K562 (cell line): ENCODE results near the gene LOXL3. TPM values are rescaled to one million over a fixed set of nuclear protein-coding genes. Genes with fewer than 3 reads are reported as not detected.

ENCODE experiments used
- ATAC-seq: fragments of 200-7000 bp; cut with Tn5 transposase; 3 replicates; pipeline ENCODE4 v1.9.1; 2020; ENCODE audit warnings: moderate library complexity
- BruUV-seq: library from RNA; stranded (reverse); fragments of 400-500 nt; replicated peaks from 2 replicates; lab custom pipeline; 2021; lab: Mats Ljungman, UMichigan
- CTCF ChIA-PET: fragments of 300-600 bp; formaldehyde crosslinking; extraction: SDS; loops from one replicate; lab custom pipeline; 2021; ENCODE audit warnings: low intra/inter-chr PET ratio; lab: Yijun Ruan, JAX
- POLR2A ChIA-PET: fragments of 300-600, 350-650 bp; sonication (Branson Sonifier 250); formaldehyde crosslinking; extraction: SDS; loops from one replicate; lab custom pipeline; 2021; ENCODE audit warnings: antibody characterized with exemption, inconsistent platforms; lab: Yijun Ruan, JAX
- DNase-seq, 4 experiments: peaks; one replicate each; pipeline versions ENCODE4 v3.0.0 to v3.0.0-alpha.2; 2011 to 2018; ENCODE audit warnings: low spot score in 3 of 4, mixed read lengths in 3 of 4; ENCODE audit errors: extremely low read depth in 1 of 4
- FAIRE-seq: peaks from 2 replicates; lab custom pipeline; 2011; peaks lifted over from hg19 to GRCh38; lab: Jason Lieb, UNC
- H2AFZ ChIP-seq: 2 replicates; pipeline ENCODE4 v1.6.0; 2011; ENCODE audit warnings: low read depth, low read length, control low read depth, inconsistent platforms
- H3K27ac ChIP-seq: fragments of 200-600 bp; 3 replicates; pipeline ENCODE4 v1.8.0; 2011; ENCODE audit warnings: low read depth, mild to moderate bottlenecking, control low read depth, inconsistent platforms, low read length, moderate library complexity, mixed read lengths; ENCODE audit errors: extremely low read depth
- H3K27me3 ChIP-seq, 2 experiments: fragments of 300-600 bp in 1 of 2; 2 replicates in 1 of 2; 3 replicates in 1 of 2; pipeline versions ENCODE4 v1.6.0 to v1.8.0; 2011; ENCODE audit warnings: inconsistent platforms in 2 of 2, low read length in 2 of 2, mild to moderate bottlenecking in 1 of 2, mixed read lengths in 1 of 2, moderate library complexity in 1 of 2; ENCODE audit not compliant: control insufficient read depth in 2 of 2, insufficient read depth in 2 of 2
- H3K36me3 ChIP-seq: fragments of 300-600 bp; 3 replicates; pipeline ENCODE4 v1.8.0; 2011; ENCODE audit warnings: mild to moderate bottlenecking, low read length, inconsistent platforms; ENCODE audit not compliant: control insufficient read depth, insufficient read depth
- H3K4me1 ChIP-seq, 2 experiments: fragments of 200-600 bp in 1 of 2; replicated peaks in 1 of 2; 2 replicates in 1 of 2; 3 replicates in 1 of 2; pipeline versions ENCODE4 v1.5.1 to v1.8.0; 2011; ENCODE audit warnings: inconsistent platforms in 2 of 2, low read length in 2 of 2, mild to moderate bottlenecking in 1 of 2, mixed read lengths in 1 of 2, moderate library complexity in 1 of 2; ENCODE audit not compliant: control insufficient read depth in 2 of 2, insufficient read depth in 2 of 2
- H3K4me2 ChIP-seq: 2 replicates; pipeline ENCODE4 v1.6.1; 2011; ENCODE audit warnings: low read length, control low read depth, inconsistent platforms, mixed read lengths; ENCODE audit not compliant: insufficient read depth
- H3K4me3 ChIP-seq: fragments of 200-600 bp; sonication (generic), shearing (Covaris generic); 2 replicates; pipeline ENCODE4 v1.5.1; 2016; ENCODE audit warnings: control low read depth, inconsistent platforms
- H3K79me2 ChIP-seq: fragments of 200-600 bp; 3 replicates; pipeline ENCODE4 v1.8.0; 2011; ENCODE audit warnings: low read length, inconsistent platforms; ENCODE audit not compliant: control insufficient read depth, insufficient read depth
- H3K9ac ChIP-seq, 2 experiments: 2 replicates each; pipeline versions ENCODE4 v1.6.0 to v1.6.1; 2011; ENCODE audit warnings: low read depth in 2 of 2, low read length in 2 of 2, control low read depth in 1 of 2, inconsistent platforms in 1 of 2, mild to moderate bottlenecking in 1 of 2, mixed read lengths in 1 of 2; ENCODE audit not compliant: insufficient read depth in 1 of 2
- H3K9me1 ChIP-seq: one replicate; pipeline ENCODE4 v1.6.0; 2011; ENCODE audit warnings: inconsistent platforms, mild to moderate bottlenecking, low read length, moderate library complexity; ENCODE audit not compliant: control insufficient read depth, insufficient read depth
- H3K9me3 ChIP-seq: replicated peaks from 2 replicates; pipeline ENCODE4 v1.5.1; 2011; ENCODE audit warnings: low read depth, low read length, inconsistent platforms; ENCODE audit not compliant: control insufficient read depth, insufficient read depth
- H4K20me1 ChIP-seq: replicated peaks from 2 replicates; pipeline ENCODE4 v1.6.1; 2011; ENCODE audit warnings: low read length, inconsistent platforms, mixed read lengths; ENCODE audit not compliant: control insufficient read depth, insufficient read depth
- ARID2 ChIP-seq: fragments of 450-650 bp; IDR thresholded peaks from 2 replicates; pipeline ENCODE4 v1.6.1; 2017; ENCODE audit warnings: antibody characterized with exemption, mild to moderate bottlenecking
- HDAC6 ChIP-seq: IDR thresholded peaks from 2 replicates; pipeline ENCODE4 v1.6.1; 2012; ENCODE audit warnings: low read depth, mild to moderate bottlenecking, control low read depth, inconsistent platforms, low read length, moderate library complexity
- ID3 ChIP-seq, 2 experiments: fragments of 250-450 bp in 1 of 2; fragments of 450-650 bp in 1 of 2; sonication (Bioruptor Pico) in 1 of 2; IDR thresholded peaks; 2 replicates each; pipeline versions ENCODE4 v1.6.1 to v1.8.0; 2016 to 2021; ENCODE audit warnings: mild to moderate bottlenecking in 2 of 2, moderate library complexity in 2 of 2, missing compliant biosample characterization in 1 of 2, missing genetic modification characterization in 1 of 2
- NCOA2 ChIP-seq, 2 experiments: fragments of 450-650 bp; IDR thresholded peaks; 2 replicates each; pipeline ENCODE4 v1.6.1; 2018; ENCODE audit warnings: mild to moderate bottlenecking in 2 of 2, moderate library complexity in 1 of 2; ENCODE audit not compliant: partially characterized antibody in 2 of 2
- NFIC ChIP-seq: fragments of 450-650 bp; IDR thresholded peaks from 2 replicates; pipeline ENCODE4 v1.6.1; 2017; ENCODE audit warnings: mild to moderate bottlenecking, inconsistent platforms
- NFIX ChIP-seq: fragments of 250-450 bp; sonication (Bioruptor Pico); IDR thresholded peaks from 2 replicates; pipeline ENCODE4 v1.4.0; 2020; ENCODE audit warnings: low read depth, mild to moderate bottlenecking, moderate library complexity
- POLR2H ChIP-seq: IDR thresholded peaks from 2 replicates; pipeline ENCODE4 v1.6.1; 2016; ENCODE audit warnings: missing genetic modification characterization, low read depth, mild to moderate bottlenecking, control low read depth, missing compliant biosample characterization, moderate library complexity
- RAD21 ChIP-seq, 2 experiments: fragments of 250-450 bp in 1 of 2; fragments of 450-650 bp in 1 of 2; sonication (Bioruptor Pico) in 1 of 2; formaldehyde crosslinking in 1 of 2; IDR thresholded peaks in 1 of 2; conservative IDR thresholded peaks in 1 of 2; 2 replicates each; pipeline versions ENCODE4 v1.4.0 to v1.8.0; 2020 to 2022; ENCODE audit warnings: mild to moderate bottlenecking in 2 of 2, moderate library complexity in 1 of 2
- SMAD1 ChIP-seq: fragments of 150-350 bp; IDR thresholded peaks from 2 replicates; pipeline ENCODE4 v1.6.1; 2014; ENCODE audit warnings: low read length, low read depth; ENCODE audit not compliant: partially characterized antibody
- ZNF311 ChIP-seq: fragments of 250-450 bp; sonication (Bioruptor Pico); IDR thresholded peaks from 2 replicates; pipeline ENCODE4 v1.4.0; 2020; ENCODE audit warnings: mild to moderate bottlenecking, moderate library complexity
- WGBS: fragments of 100-300 bp; shearing (Covaris generic); methylation state at CpG from one replicate; pipeline ENCODE4 v1.1.6; 2016; ENCODE audit warnings: low coverage, mixed read lengths; ENCODE audit not compliant: insufficient coverage; ENCODE audit errors: missing lambda C conversion rate; 5-methylcytosine and 5-hydroxymethylcytosine counted together
- in situ Hi-C: fragments of 300-500 bp; cut with MboI; formaldehyde crosslinking; loops from 4 replicates; pipeline ENCODE4 v1.15.0; 2018; ENCODE audit warnings: inconsistent platforms, mixed read lengths
- intact Hi-C: fragments of 100-400 bp; cut with micrococcal nuclease; formaldehyde crosslinking; loops from 2 replicates; pipeline ENCODE4 v1.14.2; 2022
- polyA plus RNA-seq, 8 experiments: library from polyadenylated mRNA; depleted of rRNA in 4 of 8; stranded (reverse) in 5 of 8; unstranded in 3 of 8; fragments of >200 nt; fragmentation: Nextera tagmentation in 2 of 8; fragmentation: Illumina TruSeq in 1 of 8; extraction: Ambion mirVana in 2 of 8; extraction: Trizol in 1 of 8; gene quantifications; 2 replicates each; pipeline versions ENCODE4 v1.2.1 to v1.2.3, GENCODE V29; 2011 to 2014; ENCODE audit warnings: inconsistent platforms in 1 of 8, missing spikeins in 1 of 8
- total RNA-seq, 7 experiments: library from RNA; depleted of rRNA in 6 of 7; stranded (reverse); fragments of >200 nt in 6 of 7; fragmentation: Illumina TruSeq in 2 of 7; extraction: Trizol in 2 of 7; gene quantifications; 2 replicates each; pipeline versions ENCODE4 v1.2.1 to v1.2.3, GENCODE V29; 2011 to 2021; ENCODE audit warnings: low replicate concordance in 1 of 7

The LOXL3 gene
- total and polyA plus RNA-seq, 9 of the 15 experiments (the other 6 are each of a cell fraction or from before 2014, with no cell fraction given) = 0.22 to 0.99 (median 0.31) TPM

DNA sequence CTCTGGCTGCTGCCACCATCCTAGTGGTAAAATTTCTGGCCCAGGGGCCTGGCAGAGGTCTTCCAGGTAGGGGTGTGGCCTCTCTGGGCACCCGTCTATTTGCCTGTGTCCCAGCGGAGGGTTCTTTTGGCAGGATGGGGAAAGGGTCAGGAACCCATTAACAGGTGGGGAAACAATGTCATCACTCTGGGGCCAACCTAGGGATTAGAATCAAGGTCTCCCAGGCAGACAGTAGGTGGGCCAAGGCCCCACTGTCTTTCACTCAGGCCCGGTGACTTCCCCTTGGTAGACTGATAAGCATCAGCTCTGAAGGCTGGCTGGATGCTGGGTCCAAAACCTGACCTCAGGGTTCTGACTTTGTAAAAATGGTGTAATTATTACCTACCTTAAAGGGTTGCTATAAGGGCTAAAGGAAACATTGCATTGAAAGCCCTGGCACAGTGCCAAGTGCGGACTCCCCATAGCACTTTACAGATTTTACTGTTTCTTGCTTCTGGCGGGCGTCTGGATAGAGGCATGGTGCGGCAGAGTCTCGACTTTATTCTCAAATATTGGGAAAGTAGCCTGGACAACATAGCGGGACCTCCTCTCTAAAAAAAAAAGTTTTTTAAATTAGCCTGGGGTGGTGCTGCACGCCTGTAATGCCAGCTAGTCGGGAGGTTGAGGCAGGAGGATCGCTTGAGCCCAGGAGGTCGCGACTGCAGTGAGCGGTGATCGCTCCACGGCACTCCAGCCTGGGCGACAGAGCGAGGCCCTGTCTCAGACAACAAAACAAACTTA is 56.6 kb downstream of the LOXL3 start:
- BruUV-seq = no TSS peak
- Histone ChIP-seq H4K20me1 (no peaks in the 10 kb centered on the region), H3K27ac (no peak overlapping the region), H3K36me3 (peaks cover 23% of the 10 kb centered on the region; the same call in 2 of the 3 replicates), H3K9ac (no peak overlapping the region), H3K4me1 (peaks cover 11 to 32% of the 10 kb centered on the region in 2 experiments; a peak in 4 of 5 replicates), H3K4me3 (no peak overlapping the region), H3K4me2 (no peak overlapping the region), H2AFZ (no peak overlapping the region), H3K79me2 (no peaks in the 10 kb centered on the region), H3K9me3 (no peaks in the 10 kb centered on the region), H3K9me1 (no peaks in the 10 kb centered on the region), H3K27me3 (no peaks in the 10 kb centered on the region)
- ChIA-PET POLR2A (interaction anchor here (1.0 kb wide), 1 partner anchor 25 kb away, joined by 3 read pairs; no protein-coding TSS in a partner anchor), CTCF (no interaction called here)
- TF ChIP-seq ARID2 = no peak
- no peak for TF ChIP-seq NCOA2 (IDR thresholded peaks at IDR 0.05; ENCODE audit: partially characterized antibody in 2 of 2)
- TF ChIP-seq HDAC6 = no peak
- TF ChIP-seq ID3 (CRISPR knock-in tag; IDR thresholded peaks at IDR 0.05) = no peak
- TF ChIP-seq ID3 (tag; IDR thresholded peaks at IDR 0.05) = no peak
- no peak for TF ChIP-seq POLR2H
- no peak for TF ChIP-seq ZNF311 (CRISPR knock-in tag)
- peak; percentile 80 for TF ChIP-seq SMAD1
- peak; percentile 97 for TF ChIP-seq NFIX
- peak in 1 of 2 experiments; percentile 7; a peak in 1 of 4 replicates for TF ChIP-seq RAD21 (CRISPR knock-in tag; conservative IDR thresholded peaks at IDR 0.05 in 1 of 2, IDR thresholded peaks at IDR 0.05 in 1 of 2)
- TF ChIP-seq NFIC = peak; percentile 99
- DNase-seq (no peak), ATAC-seq (no peak), FAIRE-seq (no peak)
- intact Hi-C loops = no loop called here
- 87% methylated on average over 18 of the region's 19 CpGs for WGBS
- in situ Hi-C loops = no loop called here
